ENCODE data around the gene DNAJC12.
"Not testable (repeated sequence)": the region's sequence is repeated elsewhere in the genome, so short reads cannot be mapped to it uniquely, and the experiment has no call there.

DNAJC12 gene

GRCh38 chr10:67837541-67838314 is at the start of gene DNAJC12:
Gene DNAJC12 (minus strand): TSS chr10:67838188. CDS start chr10:67838011, 177 bp downstream.
- DNase-seq (ENCODE audit: low read depth in 2 of 2, low spot score in 1 of 2): no peak

GRCh38 chr10:67884842-67885670 is 47.1 kb upstream of the DNAJC12 start:
- peak; percentile 47 to 56 for DNase-seq (ENCODE audit: low read depth in 2 of 2, low spot score in 1 of 2)

- DNase-seq (ENCODE audit: low read depth in 2 of 2, low spot score in 1 of 2): peak; percentile 90 to 91
Observed at GRCh38 chr10:67884313-67884841, 46.4 kb upstream of the DNAJC12 start, which contains the start of gene SIRT1. Gene SIRT1 (plus strand): TSS chr10:67884656. CDS start chr10:67884722, 66 bp downstream.

- DNase-seq (ENCODE audit: low read depth in 2 of 2, low spot score in 1 of 2): no peak
Observed at GRCh38 chr10:67883710-67884312, 45.8 kb upstream of the DNAJC12 start.

GRCh38 chr10:67878133-67878532 is 40.1 kb upstream of the DNAJC12 start:
- no peak for DNase-seq (ENCODE audit: low read depth in 2 of 2, low spot score in 1 of 2)

- not testable (repeated sequence) for DNase-seq (ENCODE audit: low read depth in 2 of 2, low spot score in 1 of 2)
Observed at GRCh38 chr10:67877421-67877820, 39.4 kb upstream of the DNAJC12 start.

GRCh38 chr10:67875340-67876238 is 37.6 kb upstream of the DNAJC12 start:
- no peak for DNase-seq (ENCODE audit: low read depth in 2 of 2, low spot score in 1 of 2)

GRCh38 chr10:67869996-67870395 is 32.0 kb upstream of the DNAJC12 start:
- no peak for DNase-seq (ENCODE audit: low read depth in 2 of 2, low spot score in 1 of 2)

GRCh38 chr10:67868132-67868531 is 30.1 kb upstream of the DNAJC12 start:
- DNase-seq (ENCODE audit: low read depth in 2 of 2, low spot score in 1 of 2): no peak

- DNase-seq (ENCODE audit: low read depth in 2 of 2, low spot score in 1 of 2): no peak
Observed at GRCh38 chr10:67864607-67865371, 26.8 kb upstream of the DNAJC12 start.

- no peak for DNase-seq (ENCODE audit: low read depth in 2 of 2, low spot score in 1 of 2)
Observed at GRCh38 chr10:67863094-67863493, 25.1 kb upstream of the DNAJC12 start.

- DNase-seq (ENCODE audit: low read depth in 2 of 2, low spot score in 1 of 2): no peak
Observed at GRCh38 chr10:67861750-67862432, 23.9 kb upstream of the DNAJC12 start.

- no peak for DNase-seq (ENCODE audit: low read depth in 2 of 2, low spot score in 1 of 2)
Observed at GRCh38 chr10:67858971-67859370, 21.0 kb upstream of the DNAJC12 start.

- DNase-seq (ENCODE audit: low read depth in 2 of 2, low spot score in 1 of 2): no peak
Observed at GRCh38 chr10:67853512-67853911, 15.5 kb upstream of the DNAJC12 start.

GRCh38 chr10:67852761-67853160 is 14.8 kb upstream of the DNAJC12 start:
- no peak for DNase-seq (ENCODE audit: low read depth in 2 of 2, low spot score in 1 of 2)

GRCh38 chr10:67851186-67851585 is 13.2 kb upstream of the DNAJC12 start:
- DNase-seq (ENCODE audit: low read depth in 2 of 2, low spot score in 1 of 2): no peak

- DNase-seq (ENCODE audit: low read depth in 2 of 2, low spot score in 1 of 2): peak; percentile 85 to 88
Observed at GRCh38 chr10:67849331-67850011, 11.5 kb upstream of the DNAJC12 start.

- no peak for DNase-seq (ENCODE audit: low read depth in 2 of 2, low spot score in 1 of 2)
Observed at GRCh38 chr10:67843284-67843683, 5.3 kb upstream of the DNAJC12 start.

Data from stimulated activated CD8-positive, alpha-beta memory T cell treated with anti-CD3 and anti-CD28 coated beads, Interleukin-4, amount 100 ng/mL, for 4 hours (primary cell).